Neuron (in vitro differentiated cells): ENCODE data around the gene FLOT1.
A peak's percentile ranks its signal among the peaks of the same experiment; 100 is the strongest.

Source experiments
- H2AFZ ChIP-seq: one replicate; pipeline ENCODE4 v1.6.1; 2013; ENCODE audit warnings: low read depth, mild to moderate bottlenecking, inconsistent platforms, low read length, moderate library complexity
- H3K27me3 ChIP-seq: one replicate; pipeline ENCODE4 v1.6.1; 2013; ENCODE audit warnings: low read length; ENCODE audit not compliant: insufficient read depth
- H3K36me3 ChIP-seq: one replicate; pipeline ENCODE4 v1.6.1; 2013; ENCODE audit warnings: low read length; ENCODE audit not compliant: insufficient read depth
- H3K4me1 ChIP-seq: one replicate; pipeline ENCODE4 v1.6.1; 2013; ENCODE audit warnings: low read length; ENCODE audit not compliant: insufficient read depth
- H3K4me3 ChIP-seq: 2 replicates; pipeline ENCODE4 v1.5.1; 2013; ENCODE audit warnings: mild to moderate bottlenecking, low read length, moderate library complexity
- H3K9me3 ChIP-seq: one replicate; pipeline ENCODE4 v1.6.1; 2013; ENCODE audit warnings: low read length

Gene FLOT1

DNA sequence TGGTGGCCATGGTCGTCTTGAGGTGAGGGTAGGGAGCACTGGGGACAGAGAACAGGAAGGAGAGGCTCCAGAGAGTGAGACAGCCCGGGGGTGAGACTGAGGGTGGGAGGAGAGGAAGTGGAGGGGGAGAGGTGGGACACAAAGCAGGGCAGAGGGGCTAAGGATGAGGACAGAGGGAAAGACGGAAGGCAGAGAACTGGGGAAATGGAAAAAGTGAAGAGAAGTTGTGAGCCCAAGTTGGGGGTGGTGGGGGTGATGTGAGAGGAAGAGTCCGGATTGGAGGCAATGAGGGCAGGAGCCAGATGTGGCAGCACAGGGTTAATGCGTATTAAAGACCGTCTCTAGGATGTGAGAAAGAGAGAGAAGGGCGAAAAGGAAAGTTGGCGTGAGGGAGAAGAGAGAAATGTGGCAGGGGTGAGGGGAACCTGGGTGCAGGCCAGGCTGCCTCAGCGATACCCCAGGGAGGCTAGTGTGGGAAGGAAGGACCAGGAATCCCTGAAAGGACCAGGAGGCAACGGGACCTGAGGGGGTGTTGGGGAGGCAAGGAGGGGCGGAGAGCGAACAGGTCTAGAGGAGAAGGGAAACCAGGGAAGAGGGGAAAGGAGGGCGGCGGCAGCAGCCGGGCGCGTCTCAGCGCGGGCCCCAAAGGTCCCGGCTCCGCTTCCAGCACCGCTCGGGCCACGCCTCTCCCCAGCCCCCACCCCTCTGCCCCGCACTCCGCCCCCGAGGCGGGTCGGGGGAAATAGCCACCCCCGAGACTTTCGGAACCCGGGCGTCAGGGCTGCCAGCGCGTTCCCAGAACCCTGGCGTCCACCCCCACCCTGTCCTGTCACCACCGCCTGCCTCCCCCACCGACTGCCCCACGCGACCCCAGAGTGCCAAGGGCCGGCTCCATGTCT is 56.2 kb downstream of the FLOT1 start, which contains the start of gene PPP1R18:
TSS of gene PPP1R18 (minus strand) at position 637 of the 899 bp plus-strand sequence. CDS start at position 10, 627 bp downstream.
- Histone ChIP-seq H3K27me3 (no peaks in the 10 kb centered on the region), H2AFZ (peak within 1 kb of the TSS; percentile 61), H3K4me1 (peaks cover 77% of the 10 kb centered on the region), H3K36me3 (peaks cover 2% of the 10 kb centered on the region), H3K9me3 (no peaks in the 10 kb centered on the region), H3K4me3 (peak within 1 kb of the TSS; percentile 68)

- H3K4me1 ChIP-seq: peaks cover 75% of the 10 kb centered on the region
- no peak overlapping the region for H2AFZ ChIP-seq
- H3K27me3 ChIP-seq: no peaks in the 10 kb centered on the region
- H3K4me3 ChIP-seq: peak overlapping the region; percentile 68
- peaks cover 6% of the 10 kb centered on the region for H3K36me3 ChIP-seq
- no peaks in the 10 kb centered on the region for H3K9me3 ChIP-seq
These were observed 57.1 kb downstream of the FLOT1 start for GRCh38 chr6:30685157-30686008.

GRCh38 chr6:30684386-30685156 is 57.9 kb downstream of the FLOT1 start:
- H3K9me3 ChIP-seq: no peaks in the 10 kb centered on the region
- H3K27me3 ChIP-seq: no peaks in the 10 kb centered on the region
- peaks cover 10% of the 10 kb centered on the region for H3K36me3 ChIP-seq
- peaks cover 67% of the 10 kb centered on the region for H3K4me1 ChIP-seq
- no peak overlapping the region for H2AFZ ChIP-seq
- H3K4me3 ChIP-seq: peak overlapping the region; percentile 42

GRCh38 chr6:30683980-30684338 is 58.5 kb downstream of the FLOT1 start:
- Histone ChIP-seq H3K27me3 (no peaks in the 10 kb centered on the region), H2AFZ (no peak overlapping the region), H3K4me3 (peak overlapping the region; percentile 42), H3K9me3 (no peaks in the 10 kb centered on the region), H3K4me1 (peaks cover 63% of the 10 kb centered on the region), H3K36me3 (peaks cover 10% of the 10 kb centered on the region)

- H3K27me3 ChIP-seq: no peaks in the 10 kb centered on the region
- peaks cover 14% of the 10 kb centered on the region for H3K36me3 ChIP-seq
- peaks cover 57% of the 10 kb centered on the region for H3K4me1 ChIP-seq
- no peak overlapping the region for H2AFZ ChIP-seq
- H3K9me3 ChIP-seq: no peaks in the 10 kb centered on the region
- peak overlapping the region; percentile 42 for H3K4me3 ChIP-seq
These were observed 59.1 kb downstream of the FLOT1 start for GRCh38 chr6:30683183-30683979.

DNA sequence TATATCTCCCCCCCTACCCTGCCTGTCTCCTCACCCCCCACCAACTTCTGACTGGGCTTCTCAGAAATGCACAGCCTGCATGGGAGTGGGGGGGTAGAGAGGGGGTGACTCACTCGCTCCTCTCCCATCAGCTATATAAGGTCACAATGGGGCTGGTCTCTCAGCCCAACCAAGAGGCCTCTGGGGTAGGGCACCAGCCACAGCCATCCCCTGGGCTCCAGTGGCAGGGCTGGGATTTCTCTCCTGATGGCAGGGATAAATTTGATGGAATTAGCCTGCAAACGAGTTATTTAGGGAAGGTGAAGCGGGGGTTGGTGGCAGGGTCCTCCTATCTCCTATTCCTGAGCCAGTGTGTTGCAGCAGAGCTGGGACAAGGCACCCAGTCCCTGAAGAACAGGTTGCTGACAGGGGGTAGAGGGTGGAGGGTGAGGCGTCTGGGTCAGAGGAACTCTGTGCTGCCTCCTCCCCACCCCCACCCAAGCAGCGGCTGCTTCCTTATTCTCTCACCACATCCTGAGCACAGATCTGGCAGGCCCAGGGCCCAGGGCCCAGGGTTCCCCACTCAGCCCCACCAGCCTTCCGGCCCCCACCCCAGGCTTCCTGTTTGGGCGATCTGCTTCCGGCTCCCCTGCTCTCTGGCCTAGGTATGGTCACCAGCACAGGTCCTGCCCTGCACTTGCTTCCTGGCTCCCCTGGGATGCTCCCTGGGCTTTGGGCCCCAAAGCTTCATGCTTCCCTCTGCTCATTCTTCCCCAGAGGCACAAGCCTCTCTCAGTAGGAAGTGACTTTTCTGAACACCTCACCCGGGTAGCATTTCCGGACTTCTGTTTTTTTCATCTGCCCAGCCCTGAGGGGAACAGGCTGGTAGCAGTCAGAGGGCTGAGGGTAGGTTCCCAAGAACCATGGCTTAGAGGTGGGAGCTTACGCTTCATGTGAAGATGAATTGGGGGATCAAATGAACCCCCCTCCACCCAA is 60.1 kb downstream of the FLOT1 start:
- Histone ChIP-seq H2AFZ (no peak overlapping the region), H3K4me3 (peak overlapping the region; percentile 42), H3K36me3 (peaks cover 19% of the 10 kb centered on the region), H3K27me3 (no peaks in the 10 kb centered on the region), H3K4me1 (peaks cover 49% of the 10 kb centered on the region), H3K9me3 (no peaks in the 10 kb centered on the region)

DNA sequence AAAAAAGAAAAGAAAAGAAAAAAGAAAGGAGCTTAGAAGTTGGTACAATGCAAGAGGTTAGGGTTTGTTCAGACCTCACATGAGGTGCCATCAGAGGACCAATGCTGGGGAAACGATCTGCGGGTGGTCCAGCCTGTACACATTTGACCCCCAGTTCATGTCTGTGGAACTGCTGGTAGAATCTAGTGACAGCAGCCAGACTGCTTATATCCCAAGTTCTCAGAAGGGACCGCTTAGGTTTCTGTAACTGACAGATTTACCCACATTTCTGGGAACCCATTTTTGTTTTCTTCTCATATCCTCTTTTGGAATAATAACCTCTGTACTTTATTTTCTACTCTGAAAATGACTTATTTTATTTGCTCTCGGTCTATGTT is 60.7 kb downstream of the FLOT1 start:
- Histone ChIP-seq H3K9me3 (no peaks in the 10 kb centered on the region), H2AFZ (no peak overlapping the region), H3K36me3 (peaks cover 25% of the 10 kb centered on the region), H3K4me3 (no peak overlapping the region), H3K27me3 (no peaks in the 10 kb centered on the region), H3K4me1 (peaks cover 49% of the 10 kb centered on the region)

- H3K9me3 ChIP-seq: no peaks in the 10 kb centered on the region
- H2AFZ ChIP-seq: no peak overlapping the region
- H3K4me3 ChIP-seq: no peak overlapping the region
- H3K36me3 ChIP-seq: peaks cover 34% of the 10 kb centered on the region
- no peaks in the 10 kb centered on the region for H3K27me3 ChIP-seq
- H3K4me1 ChIP-seq: peaks cover 34% of the 10 kb centered on the region
These were observed 62.5 kb downstream of the FLOT1 start for GRCh38 chr6:30679765-30680535.

DNA sequence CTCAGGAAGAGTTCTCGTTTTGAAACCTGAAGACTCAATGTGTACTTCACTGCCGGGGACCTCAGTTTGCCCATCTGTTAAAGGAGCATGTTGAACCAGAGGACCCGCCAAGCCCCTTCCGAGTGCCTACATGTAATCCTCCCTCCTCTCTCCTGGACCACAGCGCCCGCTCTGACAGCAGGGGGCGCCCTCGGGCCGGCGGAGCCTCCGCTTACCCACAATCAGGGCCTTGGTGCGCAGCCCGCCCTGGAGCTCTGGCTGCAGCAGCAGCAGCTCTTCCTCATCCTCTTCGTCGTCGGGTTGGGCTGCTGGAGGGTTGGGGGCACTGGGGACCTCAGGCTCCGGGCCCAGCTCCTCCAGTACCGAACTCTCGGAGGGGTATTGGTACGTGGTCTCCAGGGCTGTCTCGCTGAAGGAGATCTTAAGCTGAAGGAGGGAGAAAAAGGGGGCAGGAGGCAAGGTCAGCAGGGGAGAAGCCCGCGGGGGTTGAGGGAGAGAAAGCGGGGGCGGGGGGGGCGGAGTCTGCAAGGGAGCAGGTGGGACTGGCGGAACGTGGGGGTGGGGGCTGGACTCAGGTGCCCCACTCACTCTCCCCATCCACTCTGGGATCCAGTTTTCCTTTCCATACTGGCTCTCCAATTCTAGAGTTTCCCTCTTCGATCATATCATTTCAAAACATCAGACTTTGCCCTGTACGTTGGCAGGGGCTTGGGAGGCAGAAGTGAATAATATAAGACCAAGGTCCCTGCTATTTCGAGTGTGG is 63.3 kb downstream of the FLOT1 start:
- no peak overlapping the region for H2AFZ ChIP-seq
- H3K4me1 ChIP-seq: peaks cover 28% of the 10 kb centered on the region
- H3K36me3 ChIP-seq: peaks cover 34% of the 10 kb centered on the region
- no peak overlapping the region for H3K4me3 ChIP-seq
- no peaks in the 10 kb centered on the region for H3K27me3 ChIP-seq
- no peaks in the 10 kb centered on the region for H3K9me3 ChIP-seq
